Neutrophil (primary cell): Measurements from ENCODE around the gene CPSF4L.
A peak's percentile ranks its signal among the peaks of the same experiment; 100 is the strongest.

ENCODE experiments used
- H3K27ac ChIP-seq: fragments of 200-600 bp; sonication (generic); 2 replicates; pipeline ENCODE4 v1.5.1; 2016; ENCODE audit warnings: mild to moderate bottlenecking, moderate library complexity
- H3K27me3 ChIP-seq: fragments of 200-600 bp; sonication (generic); 2 replicates; pipeline ENCODE4 v1.6.0; 2016; ENCODE audit warnings: mild to moderate bottlenecking
- H3K36me3 ChIP-seq: fragments of 200-600 bp; sonication (generic); 2 replicates; pipeline ENCODE4 v1.5.1; 2017
- H3K4me1 ChIP-seq, 2 experiments: fragments of 200-600 bp in 1 of 2; sonication (generic) in 1 of 2; 1 replicate in 1 of 2; 2 replicates in 1 of 2; pipeline versions ENCODE4 v1.5.1 to v1.6.1; 2013 to 2016; ENCODE audit warnings: low read depth in 1 of 2, low read length in 1 of 2, mild to moderate bottlenecking in 1 of 2, moderate library complexity in 1 of 2; ENCODE audit not compliant: control insufficient read depth in 1 of 2, insufficient read depth in 1 of 2
- H3K4me3 ChIP-seq, 2 experiments: fragments of 200-600 bp in 1 of 2; sonication (generic) in 1 of 2; 1 replicate in 1 of 2; 2 replicates in 1 of 2; pipeline ENCODE4 v1.5.1; 2013 to 2016; ENCODE audit warnings: low read depth in 1 of 2, low read length in 1 of 2, mild to moderate bottlenecking in 1 of 2, moderate library complexity in 1 of 2
- H3K9me3 ChIP-seq: fragments of 200-600 bp; sonication (generic); 2 replicates; pipeline ENCODE4 v1.5.1; 2016
- TF ChIP-seq, protein P1 (sequence below): fragments of 200-600 bp; sonication (generic); IDR thresholded peaks from 2 replicates; pipeline ENCODE4 v1.5.1; 2016; ENCODE audit warnings: antibody characterized with exemption

Gene CPSF4L

DNA sequence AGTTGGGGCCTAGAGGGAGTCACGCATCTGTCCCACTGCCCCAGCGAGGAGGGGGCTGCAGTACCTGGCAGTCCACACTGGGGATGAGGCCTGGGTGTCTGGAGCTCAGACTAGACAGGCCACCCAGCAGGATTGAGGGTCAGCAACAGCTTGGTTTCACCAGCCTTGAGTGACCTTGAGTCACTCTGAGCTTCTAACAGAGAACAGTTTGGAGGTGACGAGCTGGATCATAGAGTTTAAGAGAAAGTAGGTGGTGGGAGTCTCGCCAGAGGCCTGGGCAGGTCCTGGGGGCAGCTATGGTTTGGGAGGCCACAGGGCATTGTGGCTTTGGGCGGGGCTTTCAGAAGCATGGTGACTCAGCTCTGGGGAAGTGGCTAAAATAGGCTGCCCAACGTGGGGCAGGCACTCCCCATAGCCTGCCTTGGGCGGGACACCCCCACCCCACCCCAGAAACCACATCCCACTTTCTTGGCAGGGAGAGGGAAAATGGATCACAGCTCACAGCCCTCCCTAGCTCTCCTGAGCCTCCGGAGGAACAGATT is 29.7 kb upstream of the CPSF4L start:
- Histone ChIP-seq H3K9me3 (no peaks in the 10 kb centered on the region), H3K27ac (peak overlapping the region; percentile 74), H3K4me3 (peak overlapping the region; percentile 19 to 30), H3K36me3 (peaks cover 3% of the 10 kb centered on the region), H3K27me3 (no peaks in the 10 kb centered on the region), H3K4me1 (peaks cover 25% of the 10 kb centered on the region in 2 experiments)
- TF ChIP-seq, protein P1, sequence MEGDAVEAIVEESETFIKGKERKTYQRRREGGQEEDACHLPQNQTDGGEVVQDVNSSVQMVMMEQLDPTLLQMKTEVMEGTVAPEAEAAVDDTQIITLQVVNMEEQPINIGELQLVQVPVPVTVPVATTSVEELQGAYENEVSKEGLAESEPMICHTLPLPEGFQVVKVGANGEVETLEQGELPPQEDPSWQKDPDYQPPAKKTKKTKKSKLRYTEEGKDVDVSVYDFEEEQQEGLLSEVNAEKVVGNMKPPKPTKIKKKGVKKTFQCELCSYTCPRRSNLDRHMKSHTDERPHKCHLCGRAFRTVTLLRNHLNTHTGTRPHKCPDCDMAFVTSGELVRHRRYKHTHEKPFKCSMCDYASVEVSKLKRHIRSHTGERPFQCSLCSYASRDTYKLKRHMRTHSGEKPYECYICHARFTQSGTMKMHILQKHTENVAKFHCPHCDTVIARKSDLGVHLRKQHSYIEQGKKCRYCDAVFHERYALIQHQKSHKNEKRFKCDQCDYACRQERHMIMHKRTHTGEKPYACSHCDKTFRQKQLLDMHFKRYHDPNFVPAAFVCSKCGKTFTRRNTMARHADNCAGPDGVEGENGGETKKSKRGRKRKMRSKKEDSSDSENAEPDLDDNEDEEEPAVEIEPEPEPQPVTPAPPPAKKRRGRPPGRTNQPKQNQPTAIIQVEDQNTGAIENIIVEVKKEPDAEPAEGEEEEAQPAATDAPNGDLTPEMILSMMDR: no peak

DNA sequence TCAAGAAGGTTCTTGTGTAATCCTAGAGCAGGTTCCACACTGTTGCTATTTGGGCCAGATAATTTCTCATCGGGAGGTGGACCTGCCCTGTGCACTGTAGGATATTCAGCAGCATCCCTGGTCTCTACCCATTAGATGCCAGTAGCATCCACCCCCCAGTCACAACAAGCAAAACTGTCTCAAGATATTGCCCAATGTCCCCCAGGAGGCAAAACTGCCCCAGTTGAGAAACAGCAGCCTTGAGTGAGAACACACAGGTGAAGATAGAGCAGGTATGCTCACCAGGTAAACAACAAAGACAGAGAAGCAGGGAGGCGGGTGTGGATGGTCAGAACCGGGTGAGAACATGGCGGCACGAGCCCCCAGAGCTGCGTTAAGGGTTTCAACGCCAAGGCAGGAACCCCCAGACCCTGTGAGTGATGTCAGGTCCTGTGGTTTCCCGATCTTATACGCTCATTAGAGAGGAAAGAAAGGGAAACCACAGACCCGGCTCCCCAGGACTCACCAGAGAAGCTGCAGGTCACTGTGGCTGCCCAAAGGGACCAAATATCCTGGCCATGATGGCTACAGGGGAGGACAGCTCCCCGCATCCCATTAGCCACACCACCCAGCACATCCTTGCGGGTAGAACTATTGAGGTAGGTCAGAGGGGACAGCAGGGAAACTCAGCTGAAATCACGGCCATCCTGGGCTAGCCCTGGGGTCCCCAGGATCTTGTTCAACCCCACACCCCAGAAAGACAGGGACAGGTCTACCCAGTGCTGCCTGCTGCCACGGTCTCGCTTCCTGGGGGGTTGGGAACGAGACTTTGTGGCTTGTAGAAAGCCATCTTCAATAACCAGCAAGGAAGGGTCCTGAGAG is 28.9 kb upstream of the CPSF4L start:
- Histone ChIP-seq H3K27me3 (no peaks in the 10 kb centered on the region), H3K4me1 (peaks cover 25% of the 10 kb centered on the region in 2 experiments), H3K4me3 (peak overlapping the region; percentile 16 to 30), H3K9me3 (no peaks in the 10 kb centered on the region), H3K27ac (peak overlapping the region; percentile 74), H3K36me3 (peaks cover 10% of the 10 kb centered on the region)
- TF ChIP-seq, protein P1: no peak

DNA sequence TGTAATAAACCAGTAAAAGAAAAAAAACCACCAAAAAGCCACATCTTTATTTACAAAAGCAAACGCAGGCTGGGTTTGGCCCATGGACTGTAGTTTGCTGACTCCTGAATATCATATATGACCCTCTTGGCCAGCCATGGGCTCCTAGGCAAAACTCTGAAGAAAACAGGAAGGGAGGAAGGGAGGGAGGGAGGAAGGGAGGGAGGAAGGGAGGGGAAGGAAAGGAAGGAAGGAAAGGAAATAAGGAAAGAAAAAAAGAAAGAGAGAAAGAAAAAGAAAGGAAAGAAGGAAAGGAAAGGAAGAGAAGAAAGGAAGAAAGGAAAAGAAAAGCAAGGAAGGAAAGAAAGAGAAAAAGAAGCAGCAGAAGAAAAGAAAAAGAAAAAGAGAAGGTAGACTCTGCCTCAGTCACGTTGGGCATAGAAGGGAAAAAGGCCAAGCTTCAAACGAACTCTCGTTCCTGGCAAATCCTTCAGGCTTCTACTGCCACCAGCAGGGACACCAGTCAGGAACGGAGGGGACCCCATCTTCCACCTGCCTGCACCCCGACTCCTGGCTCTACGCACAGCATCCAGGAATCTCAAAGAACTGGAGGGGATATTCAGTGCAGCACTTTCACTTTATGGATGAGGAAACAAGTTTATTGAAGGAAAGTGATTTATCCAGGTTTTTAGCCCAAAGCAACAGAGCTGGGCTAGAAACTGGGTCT is 28.0 kb upstream of the CPSF4L start:
- peaks cover 19% of the 10 kb centered on the region for H3K36me3 ChIP-seq
- no peaks in the 10 kb centered on the region for H3K9me3 ChIP-seq
- H3K27me3 ChIP-seq: no peaks in the 10 kb centered on the region
- TF ChIP-seq, protein P1: no peak
- H3K27ac ChIP-seq: peak overlapping the region; percentile 74
- H3K4me3 ChIP-seq: no peak overlapping the region
- H3K4me1 ChIP-seq: peaks cover 25% of the 10 kb centered on the region in 2 experiments

DNA sequence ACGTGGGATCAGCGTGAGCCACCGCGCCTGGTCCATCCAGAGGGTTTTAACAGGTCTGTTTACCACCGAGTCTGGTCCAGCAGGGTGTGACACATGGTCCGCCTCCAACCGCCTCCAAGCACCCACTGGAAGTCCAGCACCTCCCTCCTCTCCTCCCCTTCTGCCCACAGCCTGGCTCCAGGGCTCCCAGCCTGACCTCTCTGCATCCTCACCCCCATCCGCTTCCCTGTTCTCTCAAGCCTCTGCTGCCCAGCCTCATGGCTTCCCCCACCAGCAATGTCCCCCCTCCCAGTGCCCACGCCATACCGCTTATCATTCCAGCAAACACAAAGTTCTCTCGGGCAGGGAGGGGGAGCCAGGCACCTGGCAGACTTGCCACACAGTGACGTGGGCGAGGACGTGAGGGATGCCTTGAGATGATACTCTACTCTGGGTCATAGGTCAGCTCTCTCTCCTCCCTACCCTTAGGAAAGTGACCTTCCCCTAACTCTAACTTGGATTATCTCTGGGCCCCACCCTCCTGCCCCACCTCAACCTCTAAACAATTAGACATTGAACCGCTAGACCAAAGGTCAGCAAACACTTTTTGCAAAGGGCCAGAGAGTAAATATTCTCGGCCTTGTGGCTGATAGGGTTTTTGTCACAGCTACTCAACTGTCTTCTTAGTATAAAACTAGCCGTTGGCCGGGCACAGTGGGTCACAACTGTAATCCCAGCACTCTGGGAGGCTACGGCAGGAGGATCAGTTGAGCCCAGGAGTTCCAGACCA is 27.0 kb upstream of the CPSF4L start:
- Histone ChIP-seq H3K4me3 (no peak overlapping the region), H3K27ac (no peak overlapping the region), H3K36me3 (peaks cover 25% of the 10 kb centered on the region), H3K4me1 (peaks cover 25% of the 10 kb centered on the region in 2 experiments), H3K9me3 (no peaks in the 10 kb centered on the region), H3K27me3 (no peaks in the 10 kb centered on the region)
- TF ChIP-seq, protein P1: no peak

DNA sequence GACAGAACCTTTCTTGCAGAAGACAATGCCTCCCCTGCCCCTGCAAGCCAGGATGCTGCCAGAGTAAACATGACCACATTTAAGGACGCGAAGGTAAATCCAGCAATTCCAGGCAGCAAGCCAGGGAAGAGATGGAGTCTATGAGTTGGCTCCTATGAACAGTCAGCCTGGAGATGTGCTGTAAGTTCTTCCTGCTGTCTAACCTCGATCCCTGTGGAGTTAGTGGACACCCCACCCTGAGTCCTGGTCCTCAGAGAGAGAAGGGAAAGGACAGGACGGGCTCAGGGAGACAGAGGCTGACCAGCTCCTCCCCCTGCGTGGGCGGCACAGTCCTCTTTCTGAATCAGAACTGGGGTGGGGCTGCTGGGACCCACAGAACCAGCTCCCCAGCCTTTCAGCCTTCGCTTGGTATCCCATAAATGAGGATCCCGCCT is 25.2 kb upstream of the CPSF4L start:
- Histone ChIP-seq H3K9me3 (no peaks in the 10 kb centered on the region), H3K36me3 (peaks cover 25% of the 10 kb centered on the region), H3K4me3 (no peak overlapping the region), H3K27ac (no peak overlapping the region), H3K27me3 (no peaks in the 10 kb centered on the region), H3K4me1 (peaks cover 21 to 22% of the 10 kb centered on the region in 2 experiments)
- TF ChIP-seq, protein P1: no peak
